ENCODE data around the gene DHRS11.
"Not testable (repeated sequence)": the region's sequence is repeated elsewhere in the genome, so short reads cannot be mapped to it uniquely, and the experiment has no call there.

DHRS11 gene

DNA sequence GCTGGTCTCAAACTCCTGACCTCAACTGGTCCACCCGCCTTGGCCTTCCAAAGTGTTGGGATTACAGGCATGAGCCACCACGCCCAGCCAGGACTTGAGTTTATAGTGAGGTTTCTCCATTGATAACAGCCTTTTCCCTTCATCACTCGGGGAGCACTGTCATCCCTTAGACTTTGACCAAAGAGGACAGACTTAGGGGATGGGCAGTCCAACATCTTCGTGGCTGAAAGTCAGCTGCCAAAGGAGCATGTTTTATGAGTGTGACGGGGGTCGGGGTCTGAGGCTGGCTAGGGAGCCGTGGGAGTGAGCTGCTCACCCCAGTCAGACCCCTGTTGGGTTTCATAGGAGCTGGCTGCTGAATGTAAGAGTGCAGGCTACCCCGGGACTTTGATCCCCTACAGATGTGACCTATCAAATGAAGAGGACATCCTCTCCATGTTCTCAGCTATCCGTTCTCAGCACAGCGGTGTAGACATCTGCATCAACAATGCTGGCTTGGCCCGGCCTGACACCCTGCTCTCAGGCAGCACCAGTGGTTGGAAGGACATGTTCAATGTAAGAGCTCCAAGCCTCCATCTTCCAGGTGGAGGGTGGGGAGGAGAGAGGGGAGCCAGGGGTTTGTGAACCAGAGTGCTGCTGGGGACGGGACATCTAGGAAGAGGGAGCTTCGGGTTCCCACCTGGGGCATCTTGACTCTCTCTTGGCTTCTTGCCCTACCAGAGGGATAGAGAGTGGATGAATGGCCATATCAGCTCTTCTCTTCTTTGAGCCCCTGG lies 3.1 kb downstream of the DHRS11 start:
- DNase-seq: no peak

DNA sequence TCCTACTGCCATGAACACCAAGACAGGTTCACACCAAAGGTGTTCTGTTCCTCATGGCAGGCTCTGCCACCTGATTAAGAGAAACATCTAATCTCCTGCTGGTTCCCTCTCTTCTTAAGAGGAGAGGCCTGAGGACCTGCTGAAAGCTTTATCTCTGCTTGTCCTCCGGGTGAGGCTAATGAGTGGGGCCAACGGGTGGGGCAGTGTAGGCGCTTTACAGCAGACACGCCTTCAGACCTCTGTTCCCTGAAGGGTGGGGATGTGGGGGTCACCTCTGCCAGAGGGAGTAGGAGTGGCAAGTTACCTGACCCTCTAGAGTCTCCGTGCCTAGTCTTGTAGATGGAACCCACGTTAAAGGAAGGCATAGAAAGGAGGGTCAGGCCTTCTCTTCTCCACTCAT lies 5.5 kb downstream of the DHRS11 start:
- no peak for DNase-seq

DNA sequence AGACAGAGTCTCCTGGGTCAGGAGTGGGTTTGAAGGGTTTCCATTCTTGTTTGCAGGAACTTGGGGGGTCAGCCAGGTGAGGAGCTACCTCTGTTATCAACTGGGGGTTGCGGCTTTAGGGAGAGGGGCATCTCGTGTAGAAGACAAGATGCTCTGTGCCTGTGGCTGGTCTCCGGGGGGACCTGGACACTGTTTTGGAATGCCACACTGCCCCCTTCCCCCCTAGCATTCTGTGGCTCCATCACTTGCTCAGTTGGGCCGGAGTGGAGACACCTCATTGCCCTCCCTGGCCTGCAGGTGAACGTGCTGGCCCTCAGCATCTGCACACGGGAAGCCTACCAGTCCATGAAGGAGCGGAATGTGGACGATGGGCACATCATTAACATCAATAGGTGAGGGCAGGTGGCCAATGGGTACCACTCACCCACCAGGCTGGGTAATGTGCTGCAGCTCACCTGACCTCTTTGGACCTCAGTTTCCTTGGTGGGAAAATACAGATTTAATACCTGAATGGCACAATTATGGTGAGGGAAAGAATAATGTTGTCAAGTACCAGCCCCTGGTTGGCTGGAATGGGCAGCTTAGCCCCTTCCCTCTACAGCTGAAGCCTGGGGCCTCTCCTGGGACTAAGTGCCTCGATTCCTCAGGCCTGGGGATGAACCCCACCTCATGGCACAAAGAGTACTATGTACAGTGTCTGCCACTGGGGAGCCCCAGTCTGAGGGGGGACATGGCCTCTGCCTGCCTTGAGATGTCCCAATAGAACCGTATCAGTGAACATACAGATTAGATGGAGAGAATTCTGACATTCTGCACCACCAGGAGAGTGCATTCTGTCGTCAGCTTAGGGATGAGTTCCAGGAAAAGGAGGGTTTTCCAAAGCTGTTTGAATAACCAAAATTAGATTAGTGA lies 6.4 kb downstream of the DHRS11 start:
- DNase-seq: no peak

DNA sequence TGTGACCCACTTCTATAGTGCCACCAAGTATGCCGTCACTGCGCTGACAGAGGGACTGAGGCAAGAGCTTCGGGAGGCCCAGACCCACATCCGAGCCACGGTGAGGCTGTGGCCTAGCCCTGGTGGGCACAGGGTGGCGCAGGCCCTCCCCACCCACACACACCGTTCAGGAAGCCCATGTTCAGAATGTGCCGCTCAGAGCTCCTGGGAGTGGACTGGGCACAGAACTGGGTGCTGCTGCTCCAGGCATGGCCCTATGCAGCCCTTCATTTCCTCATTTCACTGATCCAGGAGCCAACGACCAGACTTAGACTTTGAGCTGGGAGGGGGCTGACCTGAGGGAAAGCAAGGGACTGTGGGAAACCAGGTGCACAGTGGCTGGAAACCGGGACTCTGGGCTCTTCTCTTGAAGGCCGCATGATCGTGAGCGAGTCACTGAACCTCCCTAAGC lies 7.3 kb downstream of the DHRS11 start:
- DNase-seq: no peak

DNA sequence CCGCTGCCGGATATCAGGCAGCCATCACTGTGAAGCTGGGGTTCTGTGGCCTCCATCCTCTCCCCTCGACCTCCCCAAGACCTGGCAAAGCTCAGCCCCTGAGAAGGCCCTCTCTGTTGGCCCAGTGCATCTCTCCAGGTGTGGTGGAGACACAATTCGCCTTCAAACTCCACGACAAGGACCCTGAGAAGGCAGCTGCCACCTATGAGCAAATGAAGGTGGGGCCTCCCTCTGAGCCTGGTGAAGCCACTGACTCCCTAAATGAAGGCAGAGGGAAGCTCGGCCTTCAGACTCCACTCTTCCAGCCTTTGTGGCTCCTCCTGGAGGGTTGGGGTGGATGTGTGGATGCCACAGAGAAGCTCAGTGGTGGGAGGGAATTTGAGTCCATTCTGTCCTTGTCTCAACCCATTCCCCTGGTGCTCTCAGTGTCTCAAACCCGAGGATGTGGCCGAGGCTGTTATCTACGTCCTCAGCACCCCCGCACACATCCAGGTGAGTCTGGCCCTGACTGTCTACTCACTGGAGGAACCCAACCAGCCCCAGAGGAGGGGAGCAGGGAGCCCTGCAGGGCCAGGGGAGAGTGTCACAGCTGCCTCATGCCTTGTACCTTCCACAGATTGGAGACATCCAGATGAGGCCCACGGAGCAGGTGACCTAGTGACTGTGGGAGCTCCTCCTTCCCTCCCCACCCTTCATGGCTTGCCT lies 8.0 kb downstream of the DHRS11 start:
- DNase-seq: no peak

DNA sequence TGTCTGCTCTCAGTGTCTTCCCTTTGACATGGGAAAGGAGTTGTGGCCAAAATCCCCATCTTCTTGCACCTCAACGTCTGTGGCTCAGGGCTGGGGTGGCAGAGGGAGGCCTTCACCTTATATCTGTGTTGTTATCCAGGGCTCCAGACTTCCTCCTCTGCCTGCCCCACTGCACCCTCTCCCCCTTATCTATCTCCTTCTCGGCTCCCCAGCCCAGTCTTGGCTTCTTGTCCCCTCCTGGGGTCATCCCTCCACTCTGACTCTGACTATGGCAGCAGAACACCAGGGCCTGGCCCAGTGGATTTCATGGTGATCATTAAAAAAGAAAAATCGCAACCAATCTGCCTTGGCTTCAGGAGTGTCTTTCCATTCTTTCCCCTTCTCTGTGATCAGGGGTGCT lies 8.8 kb downstream of the DHRS11 start:
- no peak for DNase-seq

DNA sequence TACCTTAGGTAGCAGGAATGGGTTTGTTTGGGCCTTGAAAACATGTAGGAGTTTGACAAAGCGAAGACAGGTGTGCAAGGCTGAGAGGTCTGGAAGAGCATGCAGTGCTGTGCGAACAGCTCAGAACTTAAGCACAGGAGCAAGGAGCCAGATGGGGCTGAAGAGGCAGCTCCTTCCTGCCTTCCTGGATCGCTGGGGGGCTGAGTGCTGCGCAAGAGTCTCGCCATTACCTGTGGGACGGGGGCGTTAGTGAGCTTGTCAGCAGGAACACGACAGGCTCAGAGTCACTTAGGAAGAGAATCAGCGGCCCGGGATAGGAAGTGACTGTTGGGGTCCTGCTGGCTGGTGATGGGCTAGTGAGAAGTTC lies 9.2 kb downstream of the DHRS11 start:
- no peak for DNase-seq

DNA sequence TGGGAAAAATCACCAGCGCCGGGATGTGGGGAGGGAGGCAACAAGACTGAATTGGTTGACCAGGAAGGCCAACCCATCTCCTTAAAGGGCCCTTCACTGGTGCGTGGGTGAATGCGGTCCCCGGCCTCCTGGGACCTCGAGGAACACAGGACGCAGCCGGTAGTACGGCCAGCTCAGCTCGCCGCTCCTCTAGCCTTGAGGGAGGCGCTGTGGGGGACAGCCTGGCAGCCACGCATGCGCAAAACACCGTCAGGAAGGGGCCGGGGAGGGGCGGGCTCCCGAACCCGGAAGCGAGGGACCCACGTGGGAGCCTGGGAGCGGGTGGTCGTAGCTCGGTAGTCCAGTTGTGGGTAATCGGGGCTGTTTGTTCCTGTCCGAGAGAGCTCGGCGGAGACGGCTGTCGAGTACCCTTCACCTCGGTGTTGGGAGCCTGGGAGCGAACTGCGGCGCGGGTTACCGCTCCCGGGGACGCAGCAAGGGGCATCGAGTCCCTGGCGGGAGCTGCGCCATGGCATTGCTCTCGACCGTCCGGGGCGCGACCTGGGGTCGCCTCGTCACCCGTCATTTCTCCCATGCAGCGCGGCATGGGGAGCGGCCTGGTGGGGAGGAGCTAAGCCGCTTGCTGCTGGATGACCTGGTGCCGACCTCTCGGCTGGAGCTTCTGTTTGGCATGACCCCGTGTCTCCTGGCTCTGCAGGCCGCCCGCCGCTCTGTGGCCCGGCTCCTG lies 9.8 kb downstream of the DHRS11 start, which contains the start of gene MRM1:
Gene MRM1 (plus strand): TSS at position 281 of the 727 bp plus-strand sequence. CDS start 228 bp downstream, at position 509.
- peak; percentile 49 for DNase-seq

DNA sequence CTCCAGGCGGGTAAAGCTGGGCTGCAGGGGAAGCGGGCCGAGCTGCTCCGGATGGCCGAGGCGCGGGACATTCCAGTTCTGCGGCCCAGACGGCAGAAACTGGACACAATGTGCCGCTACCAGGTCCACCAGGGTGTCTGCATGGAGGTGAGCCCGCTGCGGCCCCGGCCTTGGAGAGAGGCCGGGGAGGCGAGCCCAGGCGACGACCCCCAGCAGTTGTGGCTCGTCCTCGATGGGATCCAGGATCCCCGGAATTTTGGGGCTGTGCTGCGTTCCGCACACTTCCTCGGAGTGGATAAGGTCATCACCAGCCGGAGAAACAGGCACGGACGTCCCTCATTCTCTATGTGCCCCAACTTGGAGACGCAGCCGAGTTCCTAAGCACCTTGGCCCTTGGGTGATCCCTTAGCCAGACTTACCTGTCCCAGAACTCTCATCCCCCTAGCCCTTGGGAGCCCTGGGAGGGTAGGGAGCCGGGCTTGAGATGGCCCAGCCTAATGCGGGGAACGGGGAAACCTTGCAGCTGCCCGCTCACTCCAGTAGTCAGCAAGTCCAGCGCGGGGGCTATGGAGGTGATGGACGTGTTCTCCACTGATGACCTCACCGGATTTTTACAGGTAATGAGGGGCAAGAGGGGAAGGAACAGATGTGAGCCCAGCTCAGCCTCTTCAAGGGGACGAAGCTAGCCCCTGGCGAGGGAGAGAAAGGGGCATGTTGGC lies 10.5 kb downstream of the DHRS11 start:
- DNase-seq: no peak

DNA sequence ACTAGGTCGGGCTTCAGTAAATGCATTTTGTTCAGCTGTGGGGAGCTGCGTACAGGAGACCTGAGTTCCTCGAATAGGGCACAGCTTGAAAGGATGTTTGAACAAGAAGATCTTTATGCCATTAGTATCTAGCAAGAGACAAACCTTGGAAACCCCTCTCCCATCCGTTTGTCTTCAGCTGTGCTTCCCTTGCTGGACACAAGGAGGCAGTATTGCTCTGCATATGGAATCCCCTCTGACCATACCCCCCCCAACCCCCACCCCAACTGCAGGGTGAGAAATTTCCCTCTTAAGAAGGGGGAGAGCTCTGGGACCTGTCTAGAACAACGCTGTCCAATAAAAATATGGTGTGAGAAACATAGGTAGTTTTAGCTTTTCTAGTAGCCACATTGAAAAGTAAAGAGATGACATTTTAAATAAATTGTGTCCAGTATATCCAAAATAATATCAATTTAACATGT lies 11.3 kb downstream of the DHRS11 start:
- no peak for DNase-seq

DNA sequence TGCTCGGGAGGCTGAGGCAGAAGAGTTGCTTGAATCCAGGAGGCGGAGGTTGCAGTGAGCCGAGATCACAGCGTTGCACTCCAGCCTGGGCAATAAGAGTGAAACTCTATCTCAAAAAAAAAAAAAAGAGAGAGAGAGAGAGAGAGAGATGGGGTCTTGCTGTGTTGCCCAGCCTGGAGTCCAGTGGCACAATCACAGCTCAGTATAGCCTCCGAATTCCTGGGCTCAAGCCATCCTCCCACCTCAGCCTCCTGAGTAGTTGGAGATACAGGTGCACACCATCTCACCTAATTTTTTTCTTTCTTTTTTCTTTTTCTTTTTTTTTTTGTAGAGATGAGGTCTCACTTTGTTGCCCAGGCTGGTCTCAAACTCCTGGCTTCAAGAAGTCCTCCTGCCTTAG lies 13.3 kb downstream of the DHRS11 start:
- not testable (repeated sequence) for DNase-seq

DNA sequence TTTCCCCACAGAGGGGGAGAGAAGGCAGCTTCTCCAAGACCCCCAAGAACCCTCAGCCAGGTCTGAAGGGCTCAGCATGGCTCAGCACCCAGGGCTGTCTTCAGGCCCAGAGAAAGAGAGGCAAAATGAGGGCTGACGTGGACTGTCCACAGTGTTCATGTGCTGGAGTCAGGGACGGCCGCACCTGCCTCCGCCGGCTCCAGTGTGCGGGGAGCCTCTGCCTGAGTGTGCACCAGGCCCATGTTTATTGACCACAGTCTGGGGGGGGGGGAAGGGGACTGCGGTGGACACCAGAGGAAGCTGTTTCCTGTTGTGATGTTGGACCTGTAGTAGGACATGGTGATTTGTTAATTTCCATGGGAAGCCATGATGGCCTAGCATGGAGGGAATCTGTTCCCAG lies 16.6 kb downstream of the DHRS11 start:
- no peak for DNase-seq

DNA sequence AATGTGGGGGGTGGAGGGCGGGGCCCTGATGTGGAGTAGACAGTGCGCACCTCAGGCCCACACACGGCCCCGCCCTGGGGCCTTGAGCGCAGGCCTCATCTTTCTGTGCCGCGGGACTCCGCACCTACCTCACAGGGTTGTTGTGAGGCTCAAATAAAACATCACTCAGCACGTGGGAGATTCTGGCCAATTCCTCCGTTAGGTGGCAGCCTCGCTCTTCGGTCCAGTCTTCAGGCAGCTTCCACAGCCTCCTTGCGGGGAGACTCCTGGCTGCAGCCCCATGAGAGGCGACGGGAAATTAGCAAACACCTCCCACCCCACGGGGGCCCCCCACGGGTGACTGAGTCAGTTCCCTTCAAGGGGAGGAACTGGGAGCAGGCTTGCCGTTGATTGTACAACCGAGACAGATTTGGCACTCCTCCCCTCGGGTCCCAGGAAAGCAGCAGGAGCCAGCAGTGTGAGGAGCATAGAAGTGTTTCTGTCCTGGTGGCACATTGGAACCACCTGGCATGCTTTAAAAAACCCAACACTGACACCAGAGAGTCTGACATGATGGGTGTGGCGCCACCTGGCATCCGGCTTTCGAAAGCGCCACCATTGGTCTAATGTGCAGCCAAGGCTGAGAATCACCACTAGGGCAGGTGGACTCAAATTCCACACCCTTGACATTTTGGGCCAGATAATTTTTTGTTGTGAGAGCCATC lies 17.3 kb downstream of the DHRS11 start:
- DNase-seq: peak; percentile 51

DNA sequence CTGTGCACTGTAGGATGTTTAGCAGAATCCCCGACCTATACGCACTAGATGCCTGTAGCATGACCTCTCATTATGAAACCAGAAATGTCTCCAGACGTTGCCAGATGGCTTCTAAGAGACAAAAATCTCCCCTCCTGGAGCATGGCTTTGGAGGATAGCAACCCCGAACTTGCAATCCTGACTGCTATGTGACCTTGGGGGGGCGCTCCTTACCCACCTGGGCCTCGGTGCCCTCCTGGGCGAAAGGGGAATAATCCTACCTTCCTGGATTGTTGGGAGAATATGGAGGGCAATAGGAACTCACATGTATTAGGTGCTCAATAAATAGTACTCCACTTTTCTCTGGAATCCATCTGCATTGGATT lies 17.8 kb downstream of the DHRS11 start:
- no peak for DNase-seq

DNA sequence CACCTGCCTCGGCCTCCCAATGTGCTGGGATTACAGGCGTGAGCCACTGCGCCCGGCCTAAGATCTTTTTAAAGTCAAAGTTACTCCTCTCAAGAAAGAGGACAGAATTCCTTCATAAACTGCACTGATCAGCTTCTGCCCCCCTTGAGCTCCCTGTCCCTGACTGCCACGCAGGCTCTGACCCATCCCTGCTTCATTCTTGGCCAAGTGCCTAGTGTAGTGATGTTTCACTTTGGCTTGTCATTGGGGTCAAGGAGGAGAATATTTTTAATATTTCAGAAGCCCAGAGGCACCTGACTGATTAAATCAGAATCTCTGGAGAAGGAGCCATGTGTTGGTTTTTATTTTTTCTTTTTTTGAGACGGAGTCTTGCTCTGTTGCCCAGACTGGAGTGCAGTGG lies 18.8 kb downstream of the DHRS11 start:
- no peak for DNase-seq

DNA sequence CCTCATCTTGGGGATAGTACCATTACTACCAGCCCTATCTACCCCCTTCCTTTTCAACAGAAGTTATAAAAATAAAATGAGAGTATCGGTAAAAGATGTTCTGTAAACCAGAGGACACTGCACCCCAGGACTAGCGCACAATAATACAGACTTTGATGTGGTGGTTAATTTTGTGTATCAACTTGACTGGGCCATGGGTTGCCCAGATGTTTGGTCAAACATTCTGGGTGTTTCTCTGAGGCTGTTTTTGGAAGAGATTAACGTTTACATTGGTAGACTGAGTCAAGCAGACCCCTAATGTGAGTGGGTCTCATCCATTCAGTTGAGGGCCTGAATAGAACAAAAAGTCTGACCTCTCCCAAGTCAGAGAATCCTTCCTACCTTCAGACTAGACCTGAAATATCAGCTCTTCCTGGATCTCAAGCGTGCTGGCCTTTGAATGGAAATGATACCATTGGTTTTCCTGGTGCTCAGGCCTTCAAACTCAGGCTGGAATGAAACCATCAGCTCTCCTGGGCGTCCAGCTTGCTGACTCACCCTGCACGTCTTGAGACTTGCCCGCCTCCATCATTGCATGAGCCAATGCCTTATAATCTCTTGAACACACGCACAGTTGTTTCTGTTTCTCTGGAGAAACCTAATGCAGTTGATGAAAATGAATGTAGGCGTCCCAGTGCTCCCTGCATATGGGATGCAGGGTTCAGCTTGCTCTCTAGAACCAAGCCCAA lies 19.8 kb downstream of the DHRS11 start:
- DNase-seq: no peak

DNA sequence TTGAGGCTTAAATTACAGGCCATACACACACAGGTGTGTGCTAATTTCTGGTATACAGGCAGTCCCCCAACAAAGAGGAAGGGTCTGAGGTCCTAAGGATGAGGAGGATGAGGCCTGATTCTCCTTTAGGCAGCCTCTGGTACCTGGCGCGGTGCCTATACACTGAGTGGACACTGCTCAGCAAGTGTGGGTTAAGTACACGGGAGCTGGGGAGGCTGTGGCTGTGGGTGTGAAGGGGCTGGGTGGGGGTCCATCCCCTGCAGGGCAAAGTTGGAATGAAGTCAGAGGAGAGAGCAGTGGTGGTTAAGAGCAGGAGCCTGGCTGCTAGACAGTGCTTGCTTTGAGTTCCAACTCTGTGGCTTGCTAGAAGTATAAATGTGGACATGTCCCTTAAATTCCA lies 20.6 kb downstream of the DHRS11 start:
- DNase-seq: no peak

DNA sequence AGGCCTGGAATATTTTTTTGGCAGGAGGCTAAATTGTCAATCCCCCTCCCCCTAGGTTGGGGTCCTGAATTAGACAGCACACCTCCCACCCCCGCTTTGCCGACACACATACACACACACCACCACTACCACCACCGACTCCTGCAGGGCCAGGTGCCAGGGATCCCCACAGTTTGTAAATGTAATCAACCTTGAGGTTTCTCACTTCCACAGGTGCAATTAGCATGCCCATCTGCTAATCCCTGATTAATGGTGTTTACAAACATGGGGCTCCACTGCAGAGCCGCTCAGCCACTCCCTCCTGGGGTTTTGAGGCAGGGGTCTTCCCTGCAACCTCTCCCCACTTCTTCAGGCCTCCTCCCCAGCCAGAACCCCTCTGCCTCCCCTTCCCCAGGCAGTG lies 21.5 kb downstream of the DHRS11 start:
- DNase-seq: no peak

DNA sequence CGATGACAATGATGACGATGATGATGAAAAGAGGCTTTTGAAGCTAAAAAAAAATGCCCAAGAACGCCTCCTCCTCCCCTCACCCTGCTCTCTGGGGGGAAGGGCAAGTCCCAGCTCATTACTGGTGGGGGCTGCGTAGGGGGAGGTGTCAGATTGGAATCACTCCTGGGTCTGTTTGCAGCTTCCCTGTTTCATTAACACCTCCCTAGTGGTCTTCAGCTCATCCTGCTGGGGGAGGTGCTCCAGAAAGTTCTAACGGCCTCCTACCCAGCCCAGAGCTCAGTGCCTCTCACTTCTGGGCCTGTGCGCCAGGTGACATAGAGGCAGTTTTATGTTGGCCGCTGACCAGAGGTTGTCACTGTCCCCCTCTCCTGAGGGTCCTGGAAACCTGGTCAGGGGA lies 22.4 kb downstream of the DHRS11 start:
- no peak for DNase-seq

DNA sequence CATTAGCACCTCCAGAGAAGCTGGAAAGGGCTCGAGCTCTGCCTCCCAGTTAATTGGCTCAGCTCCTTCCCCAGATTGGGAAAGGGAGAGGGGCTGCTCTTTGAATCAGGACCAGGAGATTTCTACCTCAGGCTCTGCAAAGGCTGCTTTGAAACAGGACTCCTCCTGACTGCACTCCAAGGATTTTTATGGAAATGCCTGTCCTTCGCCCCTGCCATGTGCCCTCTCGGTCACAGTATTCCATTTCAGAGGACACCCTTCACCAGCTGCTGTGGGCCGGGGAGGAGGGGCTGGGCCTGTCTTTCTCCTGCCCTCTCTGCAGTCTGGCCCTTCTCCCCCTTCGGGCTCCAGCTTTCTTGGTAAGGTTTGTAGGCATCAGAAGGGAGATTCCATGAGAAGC lies 23.3 kb downstream of the DHRS11 start:
- no peak for DNase-seq
